GM12872 (cell line): ENCODE measurements around the gene CNTNAP2.

Source experiments
- CTCF ChIP-seq: IDR thresholded peaks from 3 replicates; pipeline ENCODE4 v1.5.1; 2011; ENCODE audit warnings: low read depth, mild to moderate bottlenecking, low read length, moderate library complexity; ENCODE audit not compliant: insufficient read depth

CNTNAP2 gene

GRCh38 chr7:148153616-148154284, 2037.1 kb downstream of the CNTNAP2 start:
- TF ChIP-seq CTCF: no peak

DNA sequence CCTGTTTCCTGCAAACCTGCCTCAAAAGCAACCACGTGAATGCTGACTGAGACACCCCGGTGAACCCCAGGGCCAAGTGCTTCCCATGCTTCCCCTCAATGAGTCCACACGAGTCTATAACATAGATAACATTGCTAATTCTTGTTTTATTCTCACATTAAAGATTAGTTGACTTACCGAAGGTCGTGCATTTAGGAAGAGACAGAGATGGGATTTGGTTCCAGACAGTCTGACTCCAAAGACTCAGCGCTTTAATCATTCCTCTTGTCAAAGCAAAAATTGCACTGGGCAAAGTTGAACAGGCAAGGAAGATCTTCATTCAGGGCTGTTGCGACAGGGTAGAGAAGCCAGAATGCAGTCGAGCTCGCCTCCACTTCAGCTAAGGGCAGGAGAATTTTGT, 2038.4 kb downstream of the CNTNAP2 start:
- TF ChIP-seq CTCF: no peak

GRCh38 chr7:148155826-148156225, 2039.2 kb downstream of the CNTNAP2 start:
- no peak for TF ChIP-seq CTCF

DNA sequence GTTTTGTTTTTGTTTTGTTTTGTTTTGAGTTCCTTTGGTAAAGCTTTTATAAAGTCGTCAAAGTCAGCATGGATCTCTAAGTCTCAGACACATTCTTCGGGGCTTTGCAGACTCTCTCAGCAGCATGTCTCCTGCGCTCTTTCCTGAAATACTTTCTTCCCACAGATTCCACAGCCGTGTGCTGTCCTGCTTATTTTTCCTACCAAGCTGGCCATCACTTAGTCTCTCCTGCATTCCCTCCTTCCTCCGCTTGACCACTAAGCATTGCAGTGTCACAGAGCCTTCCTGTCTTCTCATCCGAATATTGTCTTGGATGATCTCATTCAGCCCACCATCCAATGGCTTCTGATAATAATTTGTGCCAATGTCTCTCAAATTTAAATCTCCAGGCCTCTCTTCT, 2039.6 kb downstream of the CNTNAP2 start:
- no peak for TF ChIP-seq CTCF

DNA sequence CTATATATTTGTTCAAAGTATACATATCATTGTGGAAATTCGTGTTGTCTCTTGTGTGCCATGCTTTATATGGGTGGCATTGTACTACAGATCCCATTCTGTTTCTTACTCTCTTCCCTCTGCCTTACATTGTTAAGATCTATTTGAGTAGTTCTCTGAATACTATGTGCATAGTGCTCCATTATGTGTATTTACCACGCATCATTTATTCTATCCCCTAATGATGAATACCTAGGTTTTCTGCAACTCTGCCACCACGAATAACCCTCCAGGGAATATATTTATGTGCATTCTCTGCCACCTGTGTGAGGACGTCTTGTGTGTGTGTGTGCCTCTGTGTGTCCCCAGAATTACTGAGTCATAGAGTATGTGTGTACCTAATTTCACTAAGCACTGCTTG, 2042.7 kb downstream of the CNTNAP2 start:
- no peak for TF ChIP-seq CTCF

GRCh38 chr7:148161776-148162175, 2045.2 kb downstream of the CNTNAP2 start:
- no peak for TF ChIP-seq CTCF

DNA sequence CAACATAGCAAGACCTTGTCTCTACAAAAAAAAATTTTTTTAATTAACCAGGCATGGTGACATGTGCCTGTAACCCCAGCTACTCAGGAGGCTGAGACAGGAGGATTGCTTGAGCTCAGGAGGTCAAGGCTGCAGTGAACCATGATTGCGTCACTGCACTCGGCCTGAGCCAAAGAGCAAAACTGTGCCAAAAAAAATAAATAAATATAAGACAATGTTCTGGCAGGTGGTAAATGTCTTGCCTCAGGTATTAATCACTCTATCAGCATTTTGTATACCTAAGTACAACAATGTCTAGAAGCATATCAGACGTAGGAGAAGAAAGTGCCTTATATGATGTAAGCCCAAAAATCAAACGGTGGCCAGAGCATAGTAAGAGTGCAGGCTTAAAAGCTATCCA, 2046.2 kb downstream of the CNTNAP2 start:
- TF ChIP-seq CTCF: no peak
